Keratinocyte (primary cell): ENCODE results near the gene FGF1. TPM values are rescaled to one million over a fixed set of nuclear protein-coding genes. Genes with fewer than 3 reads are reported as not detected.

Experiments
- DNase-seq: peaks from one replicate; pipeline ENCODE4 v3.0.0-alpha.2; 2011; ENCODE audit warnings: low read depth, missing footprints, low spot score
- FAIRE-seq: peaks from 2 replicates; lab custom pipeline; 2011; peaks lifted over from hg19 to GRCh38; lab: Jason Lieb, UNC
- H2AFZ ChIP-seq: 2 replicates; pipeline ENCODE4 v1.6.0; 2012; ENCODE audit warnings: low read length, control low read depth, inconsistent platforms; ENCODE audit not compliant: control insufficient read depth
- H3K27ac ChIP-seq: 2 replicates; pipeline ENCODE4 v1.5.1; 2011; ENCODE audit warnings: low read length; ENCODE audit not compliant: control insufficient read depth, insufficient read depth
- H3K27me3 ChIP-seq: 3 replicates; pipeline ENCODE4 v1.6.0; 2011; ENCODE audit warnings: low read length; ENCODE audit not compliant: control insufficient read depth, insufficient read depth; ENCODE audit errors: extremely low read depth
- H3K36me3 ChIP-seq, 2 experiments: 2 replicates in 1 of 2; 3 replicates in 1 of 2; pipeline ENCODE4 v1.5.1; 2011; ENCODE audit warnings: low read length in 2 of 2, mild to moderate bottlenecking in 1 of 2; ENCODE audit not compliant: control insufficient read depth in 2 of 2, insufficient read depth in 2 of 2; ENCODE audit errors: extremely low read depth in 1 of 2
- H3K4me1 ChIP-seq: 3 replicates; pipeline ENCODE4 v1.5.1; 2011; ENCODE audit warnings: low read length; ENCODE audit not compliant: control insufficient read depth, insufficient read depth; ENCODE audit errors: extremely low read depth
- H3K4me2 ChIP-seq: 3 replicates; pipeline ENCODE4 v1.6.0; 2011; ENCODE audit warnings: low read depth, low read length; ENCODE audit not compliant: control insufficient read depth, insufficient read depth; ENCODE audit errors: extremely low read depth
- H3K4me3 ChIP-seq, 3 experiments: fragments of 200-600 bp in 1 of 3; sonication (generic) in 1 of 3; 2 replicates in 2 of 3; 3 replicates in 1 of 3; pipeline ENCODE4 v1.5.1; 2011 to 2016; ENCODE audit warnings: low read length in 3 of 3, mild to moderate bottlenecking in 3 of 3, control low read depth in 2 of 3, inconsistent platforms in 1 of 3, low read depth in 1 of 3, mixed read lengths in 1 of 3, mixed run types in 1 of 3, moderate library complexity in 1 of 3; ENCODE audit not compliant: control insufficient read depth in 2 of 3, insufficient read depth in 2 of 3; ENCODE audit errors: extremely low read depth in 1 of 3
- H3K79me2 ChIP-seq: 2 replicates; pipeline ENCODE4 v1.6.0; 2012; ENCODE audit warnings: low read length; ENCODE audit not compliant: control insufficient read depth, insufficient read depth
- H3K9ac ChIP-seq: 3 replicates; pipeline ENCODE4 v1.6.0; 2011; ENCODE audit warnings: low read length; ENCODE audit not compliant: control insufficient read depth, insufficient read depth; ENCODE audit errors: extremely low read depth
- H3K9me1 ChIP-seq: 3 replicates; pipeline ENCODE4 v1.6.0; 2011; ENCODE audit warnings: low read length; ENCODE audit not compliant: control insufficient read depth, insufficient read depth; ENCODE audit errors: extremely low read depth
- H3K9me3 ChIP-seq: 2 replicates; pipeline ENCODE4 v1.5.1; 2012; ENCODE audit warnings: low read depth, low read length; ENCODE audit not compliant: control insufficient read depth
- H4K20me1 ChIP-seq: 3 replicates; pipeline ENCODE4 v1.6.0; 2011; ENCODE audit warnings: low read length; ENCODE audit not compliant: control insufficient read depth, insufficient read depth; ENCODE audit errors: extremely low read depth
- CTCF ChIP-seq, 3 experiments: IDR thresholded peaks in 1 of 3; conservative IDR thresholded peaks in 1 of 3; optimal IDR thresholded peaks in 1 of 3; 2 replicates in 2 of 3; 3 replicates in 1 of 3; pipeline versions ENCODE3 to v1.5.1; 2011; ENCODE audit warnings: low read length in 3 of 3, mild to moderate bottlenecking in 3 of 3, moderate library complexity in 2 of 3, control low read depth in 1 of 3, inconsistent platforms in 1 of 3; ENCODE audit not compliant: insufficient read depth in 2 of 3; ENCODE audit errors: extremely low read depth in 1 of 3
- EZH2 ChIP-seq: IDR thresholded peaks from one replicate; pipeline ENCODE4 v1.6.1; 2012; ENCODE audit warnings: inconsistent platforms, mild to moderate bottlenecking, low read length, moderate library complexity
- dilution Hi-C: fragments of 300-500 bp; cut with MboI; formaldehyde crosslinking; loops from one replicate; pipeline ENCODE4 v1.7.0; 2020; ENCODE audit warnings: low sequenced_read_pairs; ENCODE audit not compliant: extremely low pct_ligation_motif_present
- polyA plus RNA-seq, 5 experiments: library from polyadenylated mRNA; depleted of rRNA in 3 of 5; stranded (reverse) in 3 of 5; stranded (forward) in 1 of 5; unstranded in 1 of 5; fragments of >200 nt; gene quantifications; 1 replicate in 1 of 5; 2 replicates in 3 of 5; 3 replicates in 1 of 5; pipeline versions ENCODE4 v1.2.1 to v1.2.3, GENCODE V29; 2011 to 2012; ENCODE audit warnings: missing spikeins in 2 of 5, low read depth in 1 of 5, low replicate concordance in 1 of 5

Gene FGF1
- polyA plus RNA-seq, 1 donor (not counting 4 experiments of a cell fraction or from before 2014, with no cell fraction given): 2.4 TPM

- no peak overlapping the region for H2AFZ ChIP-seq
- no peaks in the 10 kb centered on the region for H3K36me3 ChIP-seq
- no peaks in the 10 kb centered on the region for H3K9me3 ChIP-seq
- H3K4me1 ChIP-seq: peaks cover under 1% of the 10 kb centered on the region
- DNase-seq (no peak), FAIRE-seq (no peak)
- no peak overlapping the region for H3K4me3 ChIP-seq
- H3K27me3 ChIP-seq: no peaks in the 10 kb centered on the region
- no peaks in the 10 kb centered on the region for H3K9me1 ChIP-seq
- H3K27ac ChIP-seq: no peak overlapping the region
- H3K9ac ChIP-seq: no peak overlapping the region
- dilution Hi-C loops: no loop called here
- H4K20me1 ChIP-seq: no peaks in the 10 kb centered on the region
- H3K79me2 ChIP-seq: no peaks in the 10 kb centered on the region
- no peak overlapping the region for H3K4me2 ChIP-seq
- TF ChIP-seq CTCF (optimal IDR thresholded peaks at IDR 0.05 in 1 of 3, IDR thresholded peaks at IDR 0.05 in 1 of 3, conservative IDR thresholded peaks at IDR 0.05 in 1 of 3; ENCODE audit: extremely low read depth in 1 of 3, insufficient read depth in 2 of 3, low read length in 3 of 3): no peak
- no peak for TF ChIP-seq EZH2
Measured at GRCh38 chr5:142592365-142592764, 93.5 kb downstream of the FGF1 start.

DNA sequence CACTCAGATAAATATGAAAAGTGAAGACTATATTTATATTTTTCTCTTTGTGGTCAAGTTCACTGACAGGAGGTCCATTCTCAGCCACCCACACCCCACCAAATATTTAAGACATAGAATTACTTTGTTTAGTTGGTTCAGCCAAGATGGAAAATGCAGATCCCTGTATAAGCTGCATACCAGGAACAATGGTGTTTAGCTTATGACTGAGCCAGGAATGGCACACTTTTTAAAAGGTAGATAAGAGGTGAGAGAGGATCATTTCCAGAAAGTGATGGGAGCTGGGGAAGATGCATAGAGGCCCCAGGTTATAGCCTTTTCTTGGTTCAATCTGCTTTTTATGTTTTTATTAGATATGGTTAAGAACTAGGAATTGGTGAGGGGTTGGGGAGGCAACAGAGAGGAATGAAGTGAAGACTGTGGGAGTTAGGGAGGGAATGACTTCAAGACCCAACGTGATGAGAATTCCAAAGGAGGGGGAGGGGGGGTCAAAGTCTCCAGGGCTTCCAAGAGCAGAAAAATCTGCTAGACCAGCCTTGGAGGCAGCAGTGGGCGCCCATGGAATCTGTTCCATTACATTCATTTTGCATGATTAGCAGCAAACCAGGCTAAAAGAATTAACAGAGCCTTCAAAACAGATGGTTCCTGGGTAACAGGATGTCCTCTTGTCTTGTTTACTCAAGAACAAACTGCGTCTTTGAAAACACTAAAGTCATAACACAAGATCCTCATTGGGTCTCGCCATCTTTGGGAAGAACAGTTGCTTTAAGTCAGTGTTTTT, 95.2 kb downstream of the FGF1 start:
- no peaks in the 10 kb centered on the region for H3K9me3 ChIP-seq
- no peak overlapping the region for H3K4me2 ChIP-seq
- TF ChIP-seq CTCF (optimal IDR thresholded peaks at IDR 0.05 in 1 of 3, IDR thresholded peaks at IDR 0.05 in 1 of 3, conservative IDR thresholded peaks at IDR 0.05 in 1 of 3; ENCODE audit: extremely low read depth in 1 of 3, insufficient read depth in 2 of 3, low read length in 3 of 3): no peak
- TF ChIP-seq EZH2: no peak
- H3K9me1 ChIP-seq: no peaks in the 10 kb centered on the region
- FAIRE-seq: no peak
- DNase-seq: no peak
- H3K36me3 ChIP-seq: no peaks in the 10 kb centered on the region
- dilution Hi-C loops: no loop called here
- H3K27me3 ChIP-seq: no peaks in the 10 kb centered on the region
- H3K27ac ChIP-seq: no peak overlapping the region
- H3K9ac ChIP-seq: no peak overlapping the region
- H3K4me3 ChIP-seq: no peak overlapping the region
- H2AFZ ChIP-seq: no peak overlapping the region
- no peaks in the 10 kb centered on the region for H3K79me2 ChIP-seq
- no peaks in the 10 kb centered on the region for H3K4me1 ChIP-seq
- no peaks in the 10 kb centered on the region for H4K20me1 ChIP-seq
